Stimulated activated naive CD8-positive, alpha-beta T cell treated with anti-CD3 and anti-CD28 coated beads, Interleukin-15, Interleukin-2, amounts not matched to agents 100 ng/mL and 50 ng/mL, for 24 hours (primary cell): ENCODE results near the gene SNU13.
"Not testable (repeated sequence)": the region's sequence is repeated elsewhere in the genome, so short reads cannot be mapped to it uniquely, and the experiment has no call there.

Experiments used
- H3K27ac Mint-ChIP-seq: one replicate; pipeline ENCODE4 v1.8.0; 2021; ENCODE audit warnings: mild to moderate bottlenecking, mixed read lengths
- H3K27me3 Mint-ChIP-seq: one replicate; pipeline ENCODE4 v1.8.0; 2021; ENCODE audit warnings: mixed read lengths
- H3K36me3 Mint-ChIP-seq: one replicate; pipeline ENCODE4 v1.8.0; 2021; ENCODE audit warnings: low read depth, mixed read lengths
- H3K4me1 Mint-ChIP-seq: one replicate; pipeline ENCODE4 v1.8.0; 2021; ENCODE audit warnings: low read depth, mixed read lengths
- H3K4me3 Mint-ChIP-seq: one replicate; pipeline ENCODE4 v1.8.0; 2021; ENCODE audit warnings: mild to moderate bottlenecking, mixed read lengths
- H3K9me3 Mint-ChIP-seq: one replicate; pipeline ENCODE4 v1.8.0; 2021; ENCODE audit warnings: mixed read lengths

SNU13 gene

DNA sequence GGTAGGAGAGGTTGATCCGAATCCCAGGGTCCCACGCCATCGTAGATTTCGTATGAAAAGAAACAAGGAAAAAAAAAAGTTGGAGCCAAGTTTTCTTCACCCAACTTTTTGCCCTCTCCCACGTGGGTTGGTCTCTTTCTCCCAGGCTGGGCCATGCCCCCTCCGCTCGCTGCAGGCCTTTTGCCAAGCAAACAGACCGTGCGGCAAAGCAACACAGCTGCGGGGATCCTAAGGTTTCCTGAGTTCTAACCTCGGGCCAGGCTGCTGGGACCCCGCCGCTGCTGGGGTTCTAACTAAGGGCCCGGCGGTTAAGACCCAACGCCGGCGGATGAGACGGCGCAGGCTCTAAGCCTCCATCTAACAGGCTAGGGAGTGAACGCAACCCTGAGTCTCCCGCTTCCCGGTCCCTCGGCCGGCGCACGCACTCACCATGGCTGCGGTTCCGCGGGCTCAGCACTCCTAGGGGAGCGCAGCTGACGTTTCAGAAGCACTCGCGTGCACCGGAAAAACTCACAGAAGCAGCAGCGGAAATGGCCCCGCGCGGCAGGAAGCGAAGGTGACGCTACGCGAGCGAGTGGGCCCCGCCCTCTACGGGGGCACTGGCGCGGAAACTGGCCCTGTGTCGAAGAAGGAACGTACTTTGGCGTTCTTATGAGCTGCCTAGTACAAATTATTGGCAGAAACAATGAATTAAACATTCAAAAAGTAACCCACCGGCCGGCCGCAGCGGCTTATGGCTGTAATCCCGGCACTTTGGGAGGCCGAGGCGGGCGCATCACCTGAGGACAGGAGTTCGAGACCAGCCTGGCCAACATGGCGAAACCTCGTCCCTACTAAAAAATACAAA lies at the start of gene SNU13:
Gene SNU13, minus strand, starts transcription at position 503 of the 847 bp plus-strand sequence. Its CDS starts 71 bp downstream, at position 432.
- peak within 1 kb of the TSS; percentile 97 for H3K4me3 Mint-ChIP-seq
- H3K4me1 Mint-ChIP-seq, result peaks cover 39% of the 10 kb centered on the region
- no peaks in the 10 kb centered on the region for H3K27me3 Mint-ChIP-seq
- H3K27ac Mint-ChIP-seq, result peak within 1 kb of the TSS; percentile 97
- peaks cover 22% of the 10 kb centered on the region for H3K36me3 Mint-ChIP-seq
- no peaks in the 10 kb centered on the region for H3K9me3 Mint-ChIP-seq

DNA sequence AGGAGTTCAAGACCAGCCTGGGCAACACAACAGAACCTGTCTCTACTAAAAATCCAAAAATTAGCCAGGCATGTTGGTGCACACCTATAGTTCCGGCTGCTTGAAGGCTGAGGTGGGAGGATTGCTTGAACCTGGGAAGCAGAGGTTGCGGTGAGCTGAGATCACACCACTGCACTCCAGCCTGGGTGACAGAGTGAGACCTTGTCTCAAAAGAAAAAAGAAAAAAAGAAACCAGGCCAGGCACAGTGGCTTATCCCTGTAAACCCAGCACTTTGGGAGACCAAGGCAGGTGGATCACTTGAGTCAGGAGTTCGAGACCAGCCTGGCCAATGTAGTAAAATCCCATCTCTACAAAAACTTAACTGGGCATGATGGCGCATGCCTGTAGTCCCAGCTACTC lies 44.6 kb upstream of the SNU13 start:
- not testable (repeated sequence) for H3K4me1 Mint-ChIP-seq, H3K4me3 Mint-ChIP-seq

GRCh38 chr22:41732096-41732772 lies 43.6 kb upstream of the SNU13 start:
- Mint-ChIP-seq H3K4me1 (no peaks in the 10 kb centered on the region), H3K27me3 (no peaks in the 10 kb centered on the region), H3K36me3 (no peaks in the 10 kb centered on the region), H3K9me3 (no peaks in the 10 kb centered on the region), H3K4me3 (no peak overlapping the region), H3K27ac (no peak overlapping the region)

More for the DNA sequence above, 44.6 kb upstream of the SNU13 start:
- not testable (repeated sequence) for H3K27ac Mint-ChIP-seq, H3K36me3 Mint-ChIP-seq, H3K9me3 Mint-ChIP-seq, H3K27me3 Mint-ChIP-seq

DNA sequence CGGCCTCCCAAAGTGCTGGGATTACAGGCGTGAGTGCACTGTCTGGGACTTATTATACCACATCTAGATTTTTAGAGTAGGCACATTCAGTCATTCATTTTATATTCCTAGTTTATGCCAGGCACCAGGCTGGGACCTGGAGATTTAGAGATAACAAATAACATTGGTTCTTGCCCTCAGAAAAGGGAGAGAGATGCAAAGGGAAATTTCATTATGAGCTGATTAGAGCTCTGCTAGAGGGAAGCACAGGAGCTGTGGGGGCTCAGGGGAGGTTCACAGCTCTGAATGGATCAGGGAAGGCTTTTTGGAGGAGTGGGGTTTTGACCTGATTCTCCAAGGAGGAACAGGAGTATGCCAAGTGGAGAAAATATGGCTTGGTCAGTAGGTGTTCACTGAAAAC lies 42.9 kb upstream of the SNU13 start:
- H3K9me3 Mint-ChIP-seq, result no peaks in the 10 kb centered on the region
- no peaks in the 10 kb centered on the region for H3K36me3 Mint-ChIP-seq
- H3K4me3 Mint-ChIP-seq, result no peak overlapping the region
- no peak overlapping the region for H3K27ac Mint-ChIP-seq
- H3K4me1 Mint-ChIP-seq, result no peaks in the 10 kb centered on the region
- H3K27me3 Mint-ChIP-seq, result no peaks in the 10 kb centered on the region

- Mint-ChIP-seq H3K9me3 (no peaks in the 10 kb centered on the region), H3K27me3 (no peaks in the 10 kb centered on the region), H3K27ac (no peak overlapping the region)
Measured at GRCh38 chr22:41725510-41726110, 36.9 kb upstream of the SNU13 start.

DNA sequence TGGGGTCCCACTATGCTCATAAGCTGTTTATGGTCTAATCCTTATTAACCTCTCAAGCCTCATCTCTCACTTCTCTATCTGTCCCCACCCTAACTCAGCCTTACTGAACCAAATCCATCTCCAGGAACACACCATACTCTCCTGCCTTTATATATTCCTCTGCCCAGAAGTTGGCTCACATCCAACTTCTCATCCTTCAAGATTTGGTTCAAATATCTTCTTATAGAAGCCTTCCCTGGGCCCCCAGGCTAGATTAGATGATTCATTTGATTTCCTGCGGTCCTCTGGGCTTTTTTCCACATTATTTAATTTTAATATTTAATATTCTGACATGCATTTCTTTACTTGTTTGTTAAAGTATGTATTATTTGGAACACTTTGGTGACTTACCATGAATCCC lies 33.8 kb upstream of the SNU13 start:
- no peaks in the 10 kb centered on the region for H3K9me3 Mint-ChIP-seq

More at GRCh38 chr22:41725510-41726110, 36.9 kb upstream of the SNU13 start:
- Mint-ChIP-seq H3K4me3 (no peak overlapping the region), H3K36me3 (no peaks in the 10 kb centered on the region), H3K4me1 (no peaks in the 10 kb centered on the region)

DNA sequence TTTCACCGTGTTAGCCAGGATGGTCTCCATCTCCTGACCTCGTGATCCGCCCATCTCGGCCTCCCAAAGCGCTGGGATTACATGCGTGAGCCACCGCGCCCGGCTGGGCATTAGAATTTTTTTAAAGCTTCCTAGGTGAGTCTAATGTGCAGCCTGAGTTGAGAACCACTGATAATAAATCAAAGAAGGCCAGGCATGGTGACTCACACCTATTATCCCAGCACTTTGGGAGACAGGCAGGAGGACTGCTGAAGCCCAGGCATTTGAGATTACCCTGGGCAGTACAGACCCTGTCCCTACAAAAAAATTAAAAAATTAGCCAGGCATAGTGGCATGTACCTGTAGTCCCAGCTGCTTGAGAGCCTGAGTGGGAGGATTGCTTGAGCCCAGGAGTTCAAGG lies 24.3 kb upstream of the SNU13 start:
- Mint-ChIP-seq H3K27me3 (no peaks in the 10 kb centered on the region), H3K4me1 (no peaks in the 10 kb centered on the region), H3K9me3 (no peaks in the 10 kb centered on the region), H3K27ac (no peak overlapping the region), H3K4me3 (no peak overlapping the region), H3K36me3 (no peaks in the 10 kb centered on the region)

More for the DNA sequence above, 33.8 kb upstream of the SNU13 start:
- Mint-ChIP-seq H3K4me3 (no peak overlapping the region), H3K27ac (no peak overlapping the region), H3K27me3 (no peaks in the 10 kb centered on the region), H3K4me1 (no peaks in the 10 kb centered on the region), H3K36me3 (no peaks in the 10 kb centered on the region)

DNA sequence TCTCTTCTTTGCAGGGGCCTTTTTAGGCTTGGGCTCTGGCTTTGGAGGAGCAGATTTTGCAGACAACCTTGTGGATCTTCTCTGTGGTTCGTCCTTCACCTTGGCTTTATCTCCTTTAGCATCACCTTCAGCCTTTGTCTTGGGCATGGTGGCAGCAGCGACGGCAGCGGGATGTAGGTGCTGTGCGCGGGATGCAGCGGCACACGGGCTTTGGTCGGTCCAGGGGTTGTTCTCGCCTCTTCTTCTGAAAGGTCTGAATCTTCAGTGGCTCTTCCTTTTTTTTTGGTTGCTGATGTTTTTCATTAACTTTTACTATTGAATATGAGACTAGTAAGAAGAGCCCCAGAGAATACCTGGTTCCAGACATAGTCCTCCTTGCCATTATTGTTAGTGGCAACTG lies 20.7 kb upstream of the SNU13 start:
- H3K27ac Mint-ChIP-seq, result no peak overlapping the region
- H3K4me3 Mint-ChIP-seq, result no peak overlapping the region
- H3K27me3 Mint-ChIP-seq, result no peaks in the 10 kb centered on the region
- no peaks in the 10 kb centered on the region for H3K9me3 Mint-ChIP-seq
- H3K36me3 Mint-ChIP-seq, result no peaks in the 10 kb centered on the region
- no peaks in the 10 kb centered on the region for H3K4me1 Mint-ChIP-seq

- no peaks in the 10 kb centered on the region for H3K27me3 Mint-ChIP-seq
- H3K27ac Mint-ChIP-seq, result no peak overlapping the region
- no peak overlapping the region for H3K4me3 Mint-ChIP-seq
- H3K36me3 Mint-ChIP-seq, result no peaks in the 10 kb centered on the region
- H3K4me1 Mint-ChIP-seq, result peaks cover 4% of the 10 kb centered on the region
- no peaks in the 10 kb centered on the region for H3K9me3 Mint-ChIP-seq
Measured at GRCh38 chr22:41702763-41703162, 14.1 kb upstream of the SNU13 start.

DNA sequence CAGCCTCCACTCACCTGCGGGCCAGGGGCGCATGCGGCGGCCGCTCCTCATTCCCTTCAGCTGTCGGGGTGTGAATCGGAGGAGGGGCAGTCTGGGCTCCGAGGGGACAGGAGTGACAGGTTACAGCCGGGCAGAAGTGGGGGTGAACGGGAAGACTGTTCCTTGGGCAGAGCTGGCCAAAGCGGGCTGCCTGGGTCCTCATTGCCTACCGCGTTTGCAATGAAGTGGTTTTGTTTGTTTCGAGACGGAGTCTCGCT lies 11.4 kb upstream of the SNU13 start:
- Mint-ChIP-seq H3K9me3 (no peaks in the 10 kb centered on the region), H3K27me3 (no peaks in the 10 kb centered on the region), H3K4me3 (no peak overlapping the region), H3K4me1 (peaks cover 10% of the 10 kb centered on the region), H3K27ac (no peak overlapping the region), H3K36me3 (no peaks in the 10 kb centered on the region)

- Mint-ChIP-seq H3K9me3 (no peaks in the 10 kb centered on the region), H3K4me1 (peaks cover 10% of the 10 kb centered on the region), H3K27me3 (no peaks in the 10 kb centered on the region), H3K36me3 (no peaks in the 10 kb centered on the region), H3K4me3 (peak within 1 kb of the TSS; percentile 68), H3K27ac (peak within 1 kb of the TSS; percentile 85)
Measured at GRCh38 chr22:41699264-41700107, 10.8 kb upstream of the SNU13 start, which contains the start of gene MEI1. Gene MEI1, plus strand, starts transcription at chr22:41699503. Its CDS starts 36 bp downstream, at chr22:41699539.

- Mint-ChIP-seq H3K4me3 (no peak overlapping the region), H3K4me1 (peaks cover 10% of the 10 kb centered on the region), H3K9me3 (no peaks in the 10 kb centered on the region), H3K36me3 (no peaks in the 10 kb centered on the region), H3K27ac (peak overlapping the region; percentile 37), H3K27me3 (no peaks in the 10 kb centered on the region)
Measured at GRCh38 chr22:41697126-41697775, 8.6 kb upstream of the SNU13 start.

DNA sequence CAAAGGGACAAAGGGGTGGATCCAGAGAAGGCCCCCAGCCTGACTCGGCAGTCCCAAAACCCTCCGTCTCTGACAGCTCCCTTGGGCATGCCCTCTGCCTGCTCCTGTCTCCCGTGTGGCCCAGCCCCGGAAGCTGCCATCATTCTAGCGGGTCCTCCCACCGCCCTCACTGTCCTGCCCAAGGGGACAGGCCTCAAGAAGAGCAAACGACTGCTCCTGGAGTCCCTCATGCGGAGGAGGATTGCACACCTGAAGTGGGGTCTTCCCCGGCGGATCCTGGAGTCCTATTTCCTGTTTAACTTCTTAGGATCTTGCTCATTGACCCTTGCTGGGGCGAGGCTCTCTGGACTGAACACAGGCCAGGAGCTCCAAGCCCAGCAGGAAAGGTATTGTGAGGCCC lies 8.0 kb upstream of the SNU13 start:
- H3K4me3 Mint-ChIP-seq, result no peak overlapping the region
- H3K27ac Mint-ChIP-seq, result peak overlapping the region; percentile 37
- H3K9me3 Mint-ChIP-seq, result no peaks in the 10 kb centered on the region
- H3K36me3 Mint-ChIP-seq, result no peaks in the 10 kb centered on the region
- peaks cover 10% of the 10 kb centered on the region for H3K4me1 Mint-ChIP-seq
- H3K27me3 Mint-ChIP-seq, result no peaks in the 10 kb centered on the region

DNA sequence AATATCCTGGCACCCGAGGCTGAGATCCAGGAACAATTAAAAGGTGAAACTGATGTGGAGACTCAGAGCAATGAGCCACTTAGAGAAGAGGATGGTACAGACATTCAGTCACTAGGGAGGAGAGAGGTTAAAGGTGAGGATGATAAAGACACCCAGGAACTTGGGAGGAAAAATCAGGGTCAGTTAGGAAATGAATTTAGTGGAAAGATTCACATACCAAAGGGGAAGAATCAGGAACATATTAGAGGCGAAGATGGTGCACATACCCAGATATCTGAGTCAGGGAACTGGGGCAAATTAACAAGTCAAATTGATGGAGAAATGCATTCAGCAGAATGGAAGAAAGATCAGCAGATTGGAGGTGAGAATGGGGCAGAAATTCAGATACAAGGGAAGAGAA lies 6.5 kb upstream of the SNU13 start:
- no peaks in the 10 kb centered on the region for H3K36me3 Mint-ChIP-seq
- H3K27ac Mint-ChIP-seq, result no peak overlapping the region
- peaks cover 15% of the 10 kb centered on the region for H3K4me1 Mint-ChIP-seq
- H3K27me3 Mint-ChIP-seq, result no peaks in the 10 kb centered on the region
- no peak overlapping the region for H3K4me3 Mint-ChIP-seq
- no peaks in the 10 kb centered on the region for H3K9me3 Mint-ChIP-seq
